Dermis blood vessel endothelial cell (primary cell): ENCODE data around the gene DUSP19. TPM values are rescaled to one million over a fixed set of nuclear protein-coding genes. Genes with fewer than 3 reads are reported as not detected.
"Not testable (repeated sequence)": the region's sequence is repeated elsewhere in the genome, so short reads cannot be mapped to it uniquely, and the experiment has no call there.

Source experiments
- DNase-seq: peaks from one replicate; pipeline ENCODE4 v3.0.0; 2010
- total RNA-seq: library from RNA; depleted of rRNA; stranded (reverse); fragments of >200 nt; gene quantifications from 2 replicates; pipeline ENCODE4 v1.2.3, GENCODE V29; 2014

Gene DUSP19
- 2.6 and 4.4 TPM in 2 replicates for total RNA-seq

DNA sequence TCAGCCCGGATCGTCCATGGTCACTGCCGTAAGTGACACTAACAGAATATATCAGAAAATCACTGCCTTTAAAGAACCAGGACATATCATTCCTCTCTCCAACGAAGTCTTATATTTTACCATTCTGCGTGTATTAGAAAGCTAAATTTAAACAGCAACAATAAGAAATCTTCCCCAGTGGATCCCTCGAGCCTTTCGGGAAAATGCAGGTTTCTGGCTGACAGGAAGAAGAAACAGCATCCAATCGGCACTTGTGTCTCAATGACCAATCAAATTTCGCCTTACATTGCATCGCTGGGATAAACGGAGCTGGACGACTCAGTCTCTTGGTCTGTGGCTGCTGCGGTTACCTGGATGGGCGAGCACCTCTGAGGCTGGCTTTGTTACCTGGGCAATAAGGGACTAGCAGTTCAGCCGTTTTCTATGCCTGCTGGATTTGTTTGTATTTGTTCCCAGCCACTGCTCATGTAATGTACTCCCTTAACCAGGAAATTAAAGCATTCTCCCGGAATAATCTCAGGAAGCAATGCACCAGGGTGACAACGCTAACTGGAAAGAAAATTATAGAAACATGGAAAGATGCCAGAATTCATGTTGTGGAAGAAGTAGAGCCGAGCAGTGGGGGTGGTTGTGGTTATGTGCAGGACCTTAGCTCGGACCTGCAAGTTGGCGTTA is at the start of gene DUSP19:
Gene DUSP19 (plus strand): TSS at position 284 of the 675 bp plus-strand sequence. CDS start 187 bp downstream, at position 471.
- peak; percentile 95 for DNase-seq

- DNase-seq: no peak
These were observed 49.3 kb upstream of the DUSP19 start for GRCh38 chr2:183029219-183029618.

GRCh38 chr2:183031911-183032794 is 46.4 kb upstream of the DUSP19 start:
- no peak for DNase-seq

DNA sequence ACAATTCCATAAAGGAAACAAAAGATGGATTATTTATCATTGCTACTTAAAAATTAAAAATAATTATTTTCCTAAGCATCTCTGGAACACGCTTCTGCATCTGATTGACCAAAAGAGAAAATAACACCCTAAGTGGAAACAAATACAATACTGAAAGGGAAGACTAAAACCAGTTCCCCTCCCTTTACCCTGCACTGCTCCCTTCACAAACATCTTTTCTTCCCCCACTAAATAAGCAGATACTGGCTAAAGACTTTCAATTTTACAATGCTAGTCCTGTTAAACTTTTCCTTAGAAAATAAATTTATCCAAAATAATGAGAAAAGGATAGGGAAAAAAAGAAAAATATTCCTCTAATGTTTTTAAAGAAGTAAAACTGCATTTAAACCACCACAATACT is 44.6 kb upstream of the DUSP19 start:
- DNase-seq: no peak

GRCh38 chr2:183034806-183035205 is 43.7 kb upstream of the DUSP19 start:
- DNase-seq: no peak

GRCh38 chr2:183035298-183035953 is 43.1 kb upstream of the DUSP19 start:
- peak; percentile 5 for DNase-seq

GRCh38 chr2:183035954-183036669 is 42.4 kb upstream of the DUSP19 start:
- DNase-seq: peak; percentile 2

DNA sequence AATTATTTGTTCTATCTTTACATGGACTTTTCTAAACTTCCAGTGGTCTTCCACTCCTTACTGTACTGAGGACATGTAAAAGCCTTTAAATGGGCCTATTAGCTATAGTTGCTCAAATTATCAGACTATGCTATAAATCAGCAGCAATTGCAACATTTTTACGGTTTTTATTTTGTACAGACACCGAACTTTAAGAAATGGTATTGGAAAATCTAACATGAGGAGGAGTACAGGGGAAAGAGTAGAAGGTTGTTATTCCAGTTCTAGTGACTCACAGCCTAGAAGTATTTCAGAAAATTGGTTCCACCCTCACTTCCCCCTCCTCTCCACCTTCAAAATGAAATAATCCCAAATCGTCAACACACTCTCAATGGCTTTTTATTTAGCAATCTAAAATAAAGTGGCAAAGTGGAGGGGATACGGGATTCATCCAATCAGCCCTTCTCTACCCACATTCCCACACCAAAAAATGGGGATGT is 41.4 kb upstream of the DUSP19 start:
- peak; percentile 56 for DNase-seq

GRCh38 chr2:183037553-183038340 is 40.8 kb upstream of the DUSP19 start:
- peak; percentile 49 for DNase-seq

GRCh38 chr2:183038341-183039300 is 39.9 kb upstream of the DUSP19 start, which contains the start of gene NCKAP1:
Gene NCKAP1, minus strand, starts transcription at chr2:183038457. Its CDS starts 358 bp downstream, at chr2:183038099.
- DNase-seq: peak; percentile 92

- no peak for DNase-seq
These were observed 37.9 kb upstream of the DUSP19 start for GRCh38 chr2:183040604-183041003.

DNA sequence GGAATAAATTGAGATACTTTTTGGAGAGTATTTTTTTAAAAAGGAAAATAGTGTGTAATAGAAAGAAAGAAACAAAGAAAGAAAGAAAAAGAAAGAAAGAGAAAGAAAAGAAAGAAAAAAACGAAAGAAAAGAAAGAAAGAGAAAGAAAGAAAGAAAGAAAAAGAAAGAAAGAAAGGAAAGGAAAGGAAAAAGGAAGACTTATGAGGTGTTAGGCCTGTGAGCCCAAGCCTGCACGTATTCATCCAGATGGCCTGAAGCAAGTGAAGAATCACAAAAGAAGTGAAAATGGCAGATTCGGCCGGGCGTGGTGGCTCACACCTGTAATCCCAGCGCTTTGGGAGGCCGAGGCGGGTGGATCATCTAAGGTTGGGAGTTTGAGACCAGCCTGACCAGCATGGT is 35.0 kb upstream of the DUSP19 start:
- DNase-seq: not testable (repeated sequence)

DNA sequence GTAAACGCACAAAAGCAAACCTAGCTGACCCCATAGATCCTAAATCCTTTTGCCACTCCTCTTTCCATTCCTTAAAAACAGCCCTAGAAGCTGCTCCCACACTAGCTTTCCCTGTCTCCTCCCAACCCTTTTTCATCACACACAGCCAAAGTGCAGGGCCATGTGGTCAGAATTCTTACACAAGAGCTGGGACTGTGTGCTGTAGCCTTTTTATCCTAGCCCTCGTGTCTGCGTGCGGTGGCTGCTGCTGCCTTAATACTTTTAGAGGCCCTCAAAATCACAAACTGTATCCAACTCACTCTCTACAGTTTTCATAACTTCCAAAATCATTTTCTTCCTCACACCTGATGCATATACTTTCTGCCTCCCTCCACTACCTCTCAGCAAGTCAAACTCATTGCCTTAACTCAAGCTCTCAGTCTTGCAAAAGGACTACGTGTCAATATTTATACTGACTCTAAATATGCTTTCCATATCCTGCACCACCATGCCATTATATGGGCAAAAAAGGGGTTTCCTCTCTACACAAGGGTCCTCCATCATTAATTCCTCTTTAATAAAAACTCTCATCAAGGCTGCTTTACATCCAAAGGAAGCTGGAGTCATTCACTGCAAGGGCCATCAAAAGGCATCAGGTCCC is 30.9 kb upstream of the DUSP19 start:
- not testable (repeated sequence) for DNase-seq

GRCh38 chr2:183049420-183049819 is 29.1 kb upstream of the DUSP19 start:
- DNase-seq: no peak

DNA sequence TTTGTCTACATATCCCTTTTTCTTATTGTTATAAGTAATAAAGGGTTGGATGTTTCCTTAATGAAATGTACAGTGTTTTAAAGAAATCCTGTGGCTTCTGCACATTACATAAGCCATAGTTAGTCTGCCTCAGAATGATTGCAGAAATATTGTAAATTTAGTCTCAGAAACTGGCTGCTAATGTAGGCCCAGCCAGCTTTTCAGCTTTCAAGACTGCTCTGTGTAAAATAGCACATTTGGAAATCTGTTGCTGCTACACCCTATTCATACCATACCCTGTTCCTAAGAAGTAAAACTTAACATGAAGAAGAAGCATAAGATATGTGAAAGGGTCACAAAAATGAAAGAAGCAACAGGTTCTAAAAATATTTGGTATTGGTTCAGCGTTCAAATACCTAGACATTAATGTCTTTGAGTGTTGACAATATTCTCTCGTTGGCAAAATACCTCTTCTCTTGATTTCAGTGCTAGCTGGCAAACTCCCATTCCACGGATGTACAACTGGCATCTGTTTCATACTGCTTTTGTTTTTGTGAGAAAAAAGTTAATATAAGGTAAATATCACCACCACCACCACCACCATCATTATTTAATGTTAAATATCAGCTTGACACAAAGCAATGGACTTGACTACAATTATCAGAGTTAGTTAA is 21.1 kb upstream of the DUSP19 start:
- no peak for DNase-seq

DNA sequence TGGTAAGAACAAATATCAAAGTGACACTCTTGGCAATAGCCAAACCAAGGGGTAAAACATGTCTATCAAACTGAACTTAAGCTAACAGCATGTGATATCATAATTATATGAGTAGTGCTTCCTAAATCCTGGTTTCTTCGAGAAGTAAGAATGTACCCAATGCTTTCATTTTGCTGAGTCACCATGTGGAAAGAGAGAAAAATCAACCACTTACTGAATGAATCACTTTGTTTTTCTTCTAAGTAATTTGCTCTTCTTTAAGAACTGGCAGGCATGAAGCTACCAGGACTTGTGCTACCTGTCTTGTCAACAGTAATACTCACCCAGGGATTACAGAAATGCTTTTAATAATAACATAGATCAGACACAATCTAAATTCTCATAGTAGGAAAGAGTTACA is 19.0 kb upstream of the DUSP19 start:
- peak; percentile 46 for DNase-seq

- no peak for DNase-seq
These were observed 17.8 kb upstream of the DUSP19 start for GRCh38 chr2:183060571-183061231.

DNA sequence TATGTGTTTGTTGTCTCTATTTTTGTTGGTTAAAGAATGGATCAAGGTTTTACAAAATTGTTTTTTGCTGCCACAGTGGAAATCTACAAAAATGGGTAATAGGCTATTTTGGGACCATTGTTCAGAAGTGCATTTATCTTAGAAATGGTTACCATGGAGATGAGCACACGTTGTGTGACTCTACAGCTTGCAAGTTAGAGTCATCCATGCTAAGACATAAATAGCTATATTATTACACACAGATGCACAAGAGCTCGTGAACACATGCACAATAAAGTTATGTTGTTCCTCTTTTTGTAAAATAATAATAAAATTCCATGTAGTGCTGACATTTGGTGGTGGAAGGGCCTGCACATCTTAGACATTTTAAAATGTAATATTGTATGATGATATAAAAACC is 15.5 kb upstream of the DUSP19 start:
- DNase-seq: peak; percentile 77

DNA sequence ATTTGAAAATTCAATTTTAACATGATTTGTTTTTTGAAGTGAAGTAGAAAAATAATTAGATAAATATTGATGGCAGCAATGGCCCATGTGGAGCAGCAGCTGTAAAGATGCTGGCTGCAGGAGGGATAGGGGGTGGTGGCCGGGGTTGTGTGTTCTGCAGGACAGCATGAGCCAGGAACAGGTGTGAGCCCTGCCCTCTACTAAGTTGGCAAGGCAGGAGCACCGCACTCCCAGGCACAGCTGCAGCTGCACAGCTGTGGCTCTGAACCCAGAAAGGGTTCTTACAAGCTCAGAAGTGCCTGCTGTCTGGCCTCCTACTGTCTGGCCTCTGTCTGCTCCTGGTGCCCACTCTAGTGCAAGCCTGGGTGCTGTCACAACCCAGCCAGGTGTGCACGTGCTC is 10.0 kb upstream of the DUSP19 start:
- DNase-seq: no peak
